Activated CD4-positive, alpha-beta memory T cell treated with anti-CD3 and anti-CD28 coated beads for 36 hours (primary cell): ENCODE data around the gene ANKRD36C. TPM values are rescaled to one million over a fixed set of nuclear protein-coding genes. Genes with fewer than 3 reads are reported as not detected.
A peak's percentile ranks its signal among the peaks of the same experiment; 100 is the strongest.
"Not testable (repeated sequence)": the region's sequence is repeated elsewhere in the genome, so short reads cannot be mapped to it uniquely, and the experiment has no call there.

Experiments used
- CTCF ChIA-PET: fragments of 350-600 bp; sonication (Branson Sonifier 250); formaldehyde crosslinking; loops from one replicate; lab custom pipeline; 2021; ENCODE audit warnings: antibody characterized with exemption, inconsistent platforms; lab: Charles Lee
- POLR2A ChIA-PET: fragments of 350-600 bp; sonication (Branson Sonifier 250); formaldehyde crosslinking; loops from one replicate; lab custom pipeline; 2021; ENCODE audit warnings: antibody characterized with exemption; lab: Charles Lee
- DNase-seq: peaks from one replicate; pipeline ENCODE4 v3.0.0-alpha.2; 2020
- H3K27ac Mint-ChIP-seq: one replicate; pipeline ENCODE4 v1.8.0; 2021; ENCODE audit warnings: mixed read lengths
- H3K27me3 Mint-ChIP-seq: one replicate; pipeline ENCODE4 v1.8.0; 2021; ENCODE audit warnings: mixed read lengths
- H3K36me3 Mint-ChIP-seq: one replicate; pipeline ENCODE4 v1.8.0; 2021; ENCODE audit warnings: mixed read lengths
- H3K4me1 Mint-ChIP-seq: one replicate; pipeline ENCODE4 v1.8.0; 2021; ENCODE audit warnings: low read depth, mixed read lengths
- H3K4me3 Mint-ChIP-seq: one replicate; pipeline ENCODE4 v1.8.0; 2021; ENCODE audit warnings: mild to moderate bottlenecking, mixed read lengths
- H3K9me3 Mint-ChIP-seq: one replicate; pipeline ENCODE4 v1.8.0; 2021; ENCODE audit warnings: mixed read lengths
- intact Hi-C: fragments of 100-400 bp; cut with micrococcal nuclease; formaldehyde crosslinking; loops from one replicate; pipeline ENCODE4 v1.15.1; 2023
- total RNA-seq, 2 experiments: library from RNA; stranded (reverse); gene quantifications; one replicate each; pipeline ENCODE4 v1.2.3, GENCODE V29; 2021

Gene ANKRD36C
- 10 to 100 TPM; 32.4 to 37.3 TPM for total RNA-seq

- not testable (repeated sequence) for H3K4me1 Mint-ChIP-seq, H3K36me3 Mint-ChIP-seq, H3K27me3 Mint-ChIP-seq, H3K9me3 Mint-ChIP-seq
- intact Hi-C loops, result loop anchor here (2.0 to 5.0 kb wide), 3 partner anchors 126 to 217 kb away; partner anchors contain the start of genes ADRA2B, DUSP2 and STARD7
- H3K27ac Mint-ChIP-seq, result peak within 1 kb of the TSS; percentile 95
- peak within 1 kb of the TSS; percentile 98 for H3K4me3 Mint-ChIP-seq
- ChIA-PET CTCF (interaction anchor here (0.9 to 4.2 kb wide), 9 partner anchors 19 to 275 kb away, joined by 3 to 46 read pairs (median 8); partner anchors contain the start of genes ADRA2B, ASTL, CIAO1 and DUSP2), POLR2A (interaction anchor here (0.5 to 1.6 kb wide), 4 partner anchors 171 to 314 kb away, joined by 3 to 5 read pairs (median 4); partner anchors contain the start of genes SNRNP200 and STARD7)
- peak; percentile 53 for DNase-seq
Observed at GRCh38 chr2:95991351-95992094, at the start of gene ANKRD36C. TSS of gene ANKRD36C (minus strand) at chr2:95991824. CDS start at chr2:95991708, 116 bp downstream.

- DNase-seq, H3K27me3 Mint-ChIP-seq, H3K36me3 Mint-ChIP-seq, H3K9me3 Mint-ChIP-seq, H3K27ac Mint-ChIP-seq, intact Hi-C loops, POLR2A ChIA-PET, CTCF ChIA-PET, H3K4me3 Mint-ChIP-seq, H3K4me1 Mint-ChIP-seq: not testable (repeated sequence)
Observed at GRCh38 chr2:96035554-96035953, 43.9 kb upstream of the ANKRD36C start.

GRCh38 chr2:96034792-96035191, 43.2 kb upstream of the ANKRD36C start, which contains the start of gene GPAT2:
TSS of gene GPAT2 (minus strand) at chr2:96034916. CDS start at chr2:96032359, 2,557 bp downstream.
- H3K4me3 Mint-ChIP-seq, POLR2A ChIA-PET, H3K27ac Mint-ChIP-seq, CTCF ChIA-PET, DNase-seq, H3K9me3 Mint-ChIP-seq, H3K27me3 Mint-ChIP-seq, intact Hi-C loops, H3K36me3 Mint-ChIP-seq, H3K4me1 Mint-ChIP-seq: not testable (repeated sequence)

GRCh38 chr2:96033997-96034396, 42.4 kb upstream of the ANKRD36C start:
- H3K36me3 Mint-ChIP-seq, H3K4me1 Mint-ChIP-seq, H3K4me3 Mint-ChIP-seq, H3K27ac Mint-ChIP-seq, CTCF ChIA-PET, DNase-seq, H3K27me3 Mint-ChIP-seq, intact Hi-C loops, H3K9me3 Mint-ChIP-seq, POLR2A ChIA-PET: not testable (repeated sequence)

- POLR2A ChIA-PET, H3K27me3 Mint-ChIP-seq, intact Hi-C loops, H3K4me1 Mint-ChIP-seq, H3K27ac Mint-ChIP-seq, H3K9me3 Mint-ChIP-seq, H3K4me3 Mint-ChIP-seq, CTCF ChIA-PET, H3K36me3 Mint-ChIP-seq, DNase-seq: not testable (repeated sequence)
Observed at GRCh38 chr2:96027725-96028325, 36.2 kb upstream of the ANKRD36C start.

GRCh38 chr2:96025755-96026154, 34.1 kb upstream of the ANKRD36C start:
- H3K9me3 Mint-ChIP-seq, H3K4me1 Mint-ChIP-seq, POLR2A ChIA-PET, intact Hi-C loops, H3K4me3 Mint-ChIP-seq, DNase-seq, H3K27me3 Mint-ChIP-seq, H3K27ac Mint-ChIP-seq, H3K36me3 Mint-ChIP-seq: not testable (repeated sequence)
- CTCF ChIA-PET, result interaction anchor here (1.4 to 1.6 kb wide), 2 partner anchors 74 to 91 kb away, joined by 3 to 7 read pairs; no protein-coding TSS in a partner anchor

- ChIA-PET POLR2A (no interaction called here), CTCF (interaction anchor here (1.4 to 1.6 kb wide), 2 partner anchors 75 to 92 kb away, joined by 3 to 7 read pairs; no protein-coding TSS in a partner anchor)
- H3K27ac Mint-ChIP-seq, result no peak overlapping the region
- no peak overlapping the region for H3K4me3 Mint-ChIP-seq
- H3K9me3 Mint-ChIP-seq, result no peaks in the 10 kb centered on the region
- no peak for DNase-seq
- H3K36me3 Mint-ChIP-seq, result no peaks in the 10 kb centered on the region
- intact Hi-C loops, result no loop called here
- H3K27me3 Mint-ChIP-seq, result no peaks in the 10 kb centered on the region
- peaks cover 2% of the 10 kb centered on the region for H3K4me1 Mint-ChIP-seq
Observed at GRCh38 chr2:96025194-96025492, 33.5 kb upstream of the ANKRD36C start.

GRCh38 chr2:96024336-96025193, 32.9 kb upstream of the ANKRD36C start:
- H3K27ac Mint-ChIP-seq, result no peak overlapping the region
- intact Hi-C loops, result no loop called here
- CTCF ChIA-PET, result interaction anchor here (1.4 to 1.9 kb wide), 3 partner anchors 76 to 93 kb away, joined by 3 to 7 read pairs (median 5); no protein-coding TSS in a partner anchor
- no peaks in the 10 kb centered on the region for H3K27me3 Mint-ChIP-seq
- H3K4me1 Mint-ChIP-seq, result peaks cover 2% of the 10 kb centered on the region
- no peaks in the 10 kb centered on the region for H3K9me3 Mint-ChIP-seq
- POLR2A ChIA-PET, result no interaction called here
- no peaks in the 10 kb centered on the region for H3K36me3 Mint-ChIP-seq
- H3K4me3 Mint-ChIP-seq, result no peak overlapping the region
- no peak for DNase-seq

GRCh38 chr2:96023701-96024100, 32.1 kb upstream of the ANKRD36C start:
- H3K27me3 Mint-ChIP-seq, DNase-seq, H3K4me3 Mint-ChIP-seq, H3K4me1 Mint-ChIP-seq, H3K9me3 Mint-ChIP-seq, POLR2A ChIA-PET, H3K27ac Mint-ChIP-seq, H3K36me3 Mint-ChIP-seq, intact Hi-C loops: not testable (repeated sequence)
- CTCF ChIA-PET, result interaction anchor here (1.6 to 2.0 kb wide), 4 partner anchors 84 to 184 kb away, joined by 4 to 30 read pairs (median 18); no protein-coding TSS in a partner anchor

GRCh38 chr2:96022701-96023447, 31.2 kb upstream of the ANKRD36C start:
- intact Hi-C loops, H3K9me3 Mint-ChIP-seq, H3K4me3 Mint-ChIP-seq, H3K27me3 Mint-ChIP-seq, H3K4me1 Mint-ChIP-seq, H3K27ac Mint-ChIP-seq, H3K36me3 Mint-ChIP-seq: not testable (repeated sequence)
- CTCF ChIA-PET, result interaction anchor here (0.6 to 2.0 kb wide), 18 partner anchors 9 to 242 kb away, joined by 3 to 30 read pairs (median 4); partner anchors contain the start of genes ANKRD36C and ASTL
- POLR2A ChIA-PET, result interaction anchor here (0.6 kb wide), 1 partner anchor 379 kb away, joined by 3 read pairs; no protein-coding TSS in a partner anchor
- peak; percentile 85 for DNase-seq

- H3K27ac Mint-ChIP-seq, H3K9me3 Mint-ChIP-seq, DNase-seq, H3K36me3 Mint-ChIP-seq, intact Hi-C loops, H3K4me3 Mint-ChIP-seq, H3K27me3 Mint-ChIP-seq, H3K4me1 Mint-ChIP-seq: not testable (repeated sequence)
- ChIA-PET POLR2A (interaction anchor here (0.6 kb wide), 1 partner anchor 379 kb away, joined by 3 read pairs; no protein-coding TSS in a partner anchor), CTCF (interaction anchor here (0.6 to 2.0 kb wide), 17 partner anchors 8 to 242 kb away, joined by 3 to 30 read pairs (median 4); partner anchors contain the start of genes ANKRD36C and ASTL)
Observed at GRCh38 chr2:96022126-96022525, 30.5 kb upstream of the ANKRD36C start.
